Measurements from ENCODE around the gene RALGPS1.

GRCh38 chr9:126883636-126884035 is 30.9 kb upstream of the RALGPS1 start:
- TF ChIP-seq, protein P1, sequence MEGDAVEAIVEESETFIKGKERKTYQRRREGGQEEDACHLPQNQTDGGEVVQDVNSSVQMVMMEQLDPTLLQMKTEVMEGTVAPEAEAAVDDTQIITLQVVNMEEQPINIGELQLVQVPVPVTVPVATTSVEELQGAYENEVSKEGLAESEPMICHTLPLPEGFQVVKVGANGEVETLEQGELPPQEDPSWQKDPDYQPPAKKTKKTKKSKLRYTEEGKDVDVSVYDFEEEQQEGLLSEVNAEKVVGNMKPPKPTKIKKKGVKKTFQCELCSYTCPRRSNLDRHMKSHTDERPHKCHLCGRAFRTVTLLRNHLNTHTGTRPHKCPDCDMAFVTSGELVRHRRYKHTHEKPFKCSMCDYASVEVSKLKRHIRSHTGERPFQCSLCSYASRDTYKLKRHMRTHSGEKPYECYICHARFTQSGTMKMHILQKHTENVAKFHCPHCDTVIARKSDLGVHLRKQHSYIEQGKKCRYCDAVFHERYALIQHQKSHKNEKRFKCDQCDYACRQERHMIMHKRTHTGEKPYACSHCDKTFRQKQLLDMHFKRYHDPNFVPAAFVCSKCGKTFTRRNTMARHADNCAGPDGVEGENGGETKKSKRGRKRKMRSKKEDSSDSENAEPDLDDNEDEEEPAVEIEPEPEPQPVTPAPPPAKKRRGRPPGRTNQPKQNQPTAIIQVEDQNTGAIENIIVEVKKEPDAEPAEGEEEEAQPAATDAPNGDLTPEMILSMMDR (conservative IDR thresholded peaks at IDR 0.05 in 1 of 2, IDR thresholded peaks at IDR 0.05 in 1 of 2; ENCODE audit: low read depth in 1 of 2, low read length in 2 of 2): no peak
- TF ChIP-seq EZH2 (IDR thresholded peaks at IDR 0.05; ENCODE audit: low read length, missing control alignments): no peak

All from fibroblast of lung (primary cell).